Measurements from ENCODE around the gene ZNF565. TPM values are rescaled to one million over a fixed set of nuclear protein-coding genes. Genes with fewer than 3 reads are reported as not detected.

The ZNF565 gene
- total RNA-seq, 1 donor from 2014 or later = 6.6 TPM

DNA sequence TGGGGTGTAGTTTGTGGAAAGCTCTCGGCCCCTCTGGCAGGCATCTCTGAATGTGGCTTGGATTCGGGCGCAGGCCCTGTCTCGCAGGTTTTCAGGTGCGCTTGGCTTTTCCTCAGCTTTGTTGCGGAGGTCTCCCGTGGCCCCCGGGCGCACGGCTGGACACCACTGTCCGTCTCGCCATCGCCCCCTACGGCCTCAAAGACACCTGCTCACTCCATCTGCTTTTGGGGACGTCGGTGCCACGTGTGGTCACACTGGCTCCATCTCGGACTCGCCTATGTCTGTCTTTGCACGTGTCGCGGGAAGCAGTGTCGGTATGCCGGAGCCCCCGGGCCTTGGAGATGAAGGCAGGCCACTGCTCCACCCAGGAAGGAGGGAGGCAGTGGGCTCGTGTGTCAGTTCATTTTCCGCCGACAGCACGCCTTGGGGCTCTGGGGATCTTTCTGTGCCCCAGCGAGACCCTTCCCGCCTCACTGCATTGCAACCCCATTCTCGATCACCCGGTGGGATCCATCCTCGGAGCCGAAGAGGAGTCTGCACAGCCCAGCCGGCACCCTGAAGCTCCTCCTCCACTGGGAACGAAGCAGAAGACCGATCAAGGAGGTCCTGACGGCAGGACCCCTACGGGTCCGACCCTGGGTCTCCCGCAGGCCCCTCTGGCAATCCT is 42.5 kb upstream of the ZNF565 start:
- Mint-ChIP-seq H3K9me3 (ENCODE audit: unreplicated experiment) (peaks cover 5% of the 10 kb centered on the region), H3K27me3 (ENCODE audit: unreplicated experiment) (no peaks in the 10 kb centered on the region), H3K36me3 (ENCODE audit: unreplicated experiment) (peaks cover 6% of the 10 kb centered on the region), H3K27ac (ENCODE audit: unreplicated experiment) (no peak overlapping the region), H3K4me1 (ENCODE audit: unreplicated experiment) (no peaks in the 10 kb centered on the region), H3K4me3 (ENCODE audit: unreplicated experiment) (no peak overlapping the region)
- no peak for TF ChIP-seq CTCF (IDR thresholded peaks at IDR 0.05)
- DNase-seq (ENCODE audit: extremely low spot score, unreplicated experiment) = peak; percentile 83

DNA sequence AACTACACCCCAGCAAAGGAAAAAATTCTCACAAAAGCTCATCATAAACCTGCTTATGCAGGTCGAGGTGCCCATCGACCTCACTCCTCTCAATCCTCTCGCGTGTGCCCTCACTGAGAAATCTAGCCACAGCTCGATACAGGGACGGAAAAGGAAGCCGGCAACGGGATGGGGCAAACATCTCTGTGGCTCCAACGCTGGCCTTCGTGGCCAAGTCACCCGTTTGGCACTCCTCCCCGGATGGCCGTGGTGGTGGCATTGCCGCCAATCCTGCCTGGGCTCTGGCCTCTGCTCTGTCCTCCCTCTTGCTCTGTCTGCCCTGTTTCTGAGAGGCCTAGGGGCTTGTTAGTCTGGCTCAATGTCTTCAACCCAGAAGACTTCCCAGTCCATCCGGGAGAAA is 41.6 kb upstream of the ZNF565 start:
- DNase-seq (ENCODE audit: extremely low spot score, unreplicated experiment) = no peak
- no peaks in the 10 kb centered on the region for H3K27me3 Mint-ChIP-seq (ENCODE audit: unreplicated experiment)
- no peak overlapping the region for H3K4me3 Mint-ChIP-seq (ENCODE audit: unreplicated experiment)
- no peaks in the 10 kb centered on the region for H3K4me1 Mint-ChIP-seq (ENCODE audit: unreplicated experiment)
- TF ChIP-seq CTCF (IDR thresholded peaks at IDR 0.05) = no peak
- H3K27ac Mint-ChIP-seq (ENCODE audit: unreplicated experiment) = no peak overlapping the region
- H3K36me3 Mint-ChIP-seq (ENCODE audit: unreplicated experiment) = peaks cover 6% of the 10 kb centered on the region
- H3K9me3 Mint-ChIP-seq (ENCODE audit: unreplicated experiment) = peaks cover 10% of the 10 kb centered on the region

DNA sequence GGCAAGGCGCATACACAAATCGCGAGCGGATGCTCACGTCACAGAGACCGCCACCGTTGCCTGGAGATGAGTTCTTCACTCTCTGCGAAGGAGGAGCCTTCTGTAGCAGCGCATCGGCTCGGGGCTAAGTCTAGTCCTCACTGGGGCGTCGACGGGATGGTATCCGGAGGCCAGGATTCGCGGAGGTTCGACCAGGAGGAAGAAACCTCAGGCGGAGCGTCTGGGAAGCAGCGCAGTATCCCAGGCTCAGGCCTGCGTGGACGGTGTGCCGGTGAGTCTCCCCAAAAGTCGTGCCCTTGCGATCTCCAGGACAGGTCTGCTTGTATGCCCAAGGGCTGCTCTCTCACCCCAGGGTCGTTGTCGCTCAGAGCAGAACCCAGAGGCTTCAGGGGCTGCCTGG is 40.9 kb upstream of the ZNF565 start:
- TF ChIP-seq CTCF (IDR thresholded peaks at IDR 0.05) = no peak
- H3K36me3 Mint-ChIP-seq (ENCODE audit: unreplicated experiment) = peaks cover 6% of the 10 kb centered on the region
- H3K27ac Mint-ChIP-seq (ENCODE audit: unreplicated experiment) = no peak overlapping the region
- no peak overlapping the region for H3K4me3 Mint-ChIP-seq (ENCODE audit: unreplicated experiment)
- H3K9me3 Mint-ChIP-seq (ENCODE audit: unreplicated experiment) = peaks cover 10% of the 10 kb centered on the region
- no peaks in the 10 kb centered on the region for H3K27me3 Mint-ChIP-seq (ENCODE audit: unreplicated experiment)
- H3K4me1 Mint-ChIP-seq (ENCODE audit: unreplicated experiment) = no peaks in the 10 kb centered on the region
- no peak for DNase-seq (ENCODE audit: extremely low spot score, unreplicated experiment)

DNA sequence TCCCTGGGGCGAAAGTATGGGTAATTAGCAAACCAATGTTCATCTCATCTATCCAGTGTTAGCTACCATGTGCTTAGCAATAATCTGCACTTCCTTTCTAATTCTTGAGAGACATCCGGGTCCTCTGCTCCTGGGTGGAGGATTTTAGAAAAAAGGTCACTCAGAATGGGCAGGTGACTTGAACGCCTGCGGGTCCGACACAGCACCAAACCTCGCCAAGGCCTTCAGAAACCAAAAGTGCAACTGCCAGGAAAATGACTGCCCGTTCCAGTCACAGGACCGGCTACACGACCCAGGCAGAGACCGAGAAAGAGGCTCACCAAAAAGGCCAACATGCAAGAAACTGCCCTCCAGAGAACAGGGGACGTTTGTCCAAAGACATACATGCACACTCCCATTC is 40.4 kb upstream of the ZNF565 start:
- no peak for DNase-seq (ENCODE audit: extremely low spot score, unreplicated experiment)
- peaks cover 6% of the 10 kb centered on the region for H3K36me3 Mint-ChIP-seq (ENCODE audit: unreplicated experiment)
- no peak overlapping the region for H3K27ac Mint-ChIP-seq (ENCODE audit: unreplicated experiment)
- H3K4me3 Mint-ChIP-seq (ENCODE audit: unreplicated experiment) = no peak overlapping the region
- TF ChIP-seq CTCF (IDR thresholded peaks at IDR 0.05) = no peak
- peaks cover 13% of the 10 kb centered on the region for H3K9me3 Mint-ChIP-seq (ENCODE audit: unreplicated experiment)
- no peaks in the 10 kb centered on the region for H3K27me3 Mint-ChIP-seq (ENCODE audit: unreplicated experiment)
- H3K4me1 Mint-ChIP-seq (ENCODE audit: unreplicated experiment) = no peaks in the 10 kb centered on the region

GRCh38 chr19:36252047-36252446 is 37.6 kb upstream of the ZNF565 start:
- H3K27me3 Mint-ChIP-seq (ENCODE audit: unreplicated experiment) = no peaks in the 10 kb centered on the region
- peaks cover 6% of the 10 kb centered on the region for H3K36me3 Mint-ChIP-seq (ENCODE audit: unreplicated experiment)
- TF ChIP-seq CTCF (IDR thresholded peaks at IDR 0.05) = no peak
- peaks cover 20% of the 10 kb centered on the region for H3K9me3 Mint-ChIP-seq (ENCODE audit: unreplicated experiment)
- H3K4me3 Mint-ChIP-seq (ENCODE audit: unreplicated experiment) = no peak overlapping the region
- no peak for DNase-seq (ENCODE audit: extremely low spot score, unreplicated experiment)
- H3K4me1 Mint-ChIP-seq (ENCODE audit: unreplicated experiment) = no peaks in the 10 kb centered on the region
- no peak overlapping the region for H3K27ac Mint-ChIP-seq (ENCODE audit: unreplicated experiment)
